H1 (cell line): ENCODE measurements around the gene CLPX. TPM values are rescaled to one million over a fixed set of nuclear protein-coding genes. Genes with fewer than 3 reads are reported as not detected.

ENCODE experiments used
- CTCF ChIA-PET: fragments of 300-600 bp; sonication (Branson Sonifier 250); formaldehyde crosslinking; loops from one replicate; lab custom pipeline; 2021; ENCODE audit not compliant: partially characterized antibody; lab: Charles Lee
- POLR2A ChIA-PET: fragments of 300-600 bp; sonication (Branson Sonifier 250); formaldehyde crosslinking; loops from one replicate; lab custom pipeline; 2021; ENCODE audit warnings: inconsistent platforms; ENCODE audit not compliant: partially characterized antibody; lab: Charles Lee
- DNase-seq, 2 experiments: peaks; one replicate each; pipeline versions ENCODE4 v3.0.0 to v3.0.0-alpha.2; 2010 to 2022; ENCODE audit warnings: low spot score in 2 of 2, low read depth in 1 of 2, mixed read lengths in 1 of 2
- FAIRE-seq: peaks from 2 replicates; lab custom pipeline; 2011; peaks lifted over from hg19 to GRCh38; lab: Jason Lieb, UNC
- H2AFZ ChIP-seq: 2 replicates; pipeline ENCODE4 v1.8.1; 2012; ENCODE audit warnings: low read length, inconsistent platforms
- H2AK5ac ChIP-seq: 2 replicates; pipeline ENCODE4 v1.6.1; 2013; ENCODE audit warnings: low read depth, low read length
- H2BK120ac ChIP-seq: replicated peaks from 2 replicates; pipeline ENCODE3; 2013; ENCODE audit warnings: low read depth, low read length, inconsistent platforms
- H2BK12ac ChIP-seq: 2 replicates; pipeline ENCODE4 v1.6.1; 2013; ENCODE audit warnings: low read depth, low read length
- H2BK15ac ChIP-seq: 2 replicates; pipeline ENCODE4 v1.6.1; 2013; ENCODE audit warnings: low read length
- H2BK20ac ChIP-seq: 2 replicates; pipeline ENCODE4 v1.6.1; 2013; ENCODE audit warnings: low read length
- H2BK5ac ChIP-seq: 2 replicates; pipeline ENCODE4 v1.6.1; 2013; ENCODE audit warnings: low read depth, low read length
- H3K14ac ChIP-seq: 2 replicates; pipeline ENCODE4 v1.6.1; 2013; ENCODE audit warnings: inconsistent platforms; ENCODE audit not compliant: insufficient read length
- H3K18ac ChIP-seq: 2 replicates; pipeline ENCODE4 v1.6.1; 2013; ENCODE audit warnings: low read length; ENCODE audit errors: extremely low read depth
- H3K23ac ChIP-seq: 2 replicates; pipeline ENCODE4 v1.6.1; 2013; ENCODE audit warnings: inconsistent platforms; ENCODE audit not compliant: insufficient read length
- H3K23me2 ChIP-seq: 2 replicates; pipeline ENCODE4 v1.6.1; 2013; ENCODE audit warnings: low read depth, low read length
- H3K27ac ChIP-seq: 2 replicates; pipeline ENCODE4 v1.6.1; 2011; ENCODE audit warnings: low read depth, low read length, inconsistent platforms
- H3K27me3 ChIP-seq, 4 experiments: replicated peaks in 1 of 4; 1 replicate in 1 of 4; 2 replicates in 3 of 4; pipeline versions ENCODE4 v1.6.1 to v1.8.1; 2011 to 2013; ENCODE audit warnings: low read length in 3 of 4, mild to moderate bottlenecking in 3 of 4, inconsistent platforms in 2 of 4, mixed read lengths in 2 of 4, moderate library complexity in 1 of 4; ENCODE audit not compliant: control insufficient read depth in 3 of 4, insufficient read depth in 3 of 4; ENCODE audit errors: extremely low read depth in 1 of 4
- H3K36me3 ChIP-seq, 4 experiments: 2 replicates each; pipeline versions ENCODE4 v1.6.1 to v1.8.1; 2011 to 2013; ENCODE audit warnings: mild to moderate bottlenecking in 4 of 4, low read length in 3 of 4, moderate library complexity in 2 of 4, control low read depth in 1 of 4, inconsistent platforms in 1 of 4; ENCODE audit not compliant: insufficient read depth in 4 of 4, control insufficient read depth in 2 of 4
- H3K4ac ChIP-seq: replicated peaks from 2 replicates; pipeline ENCODE3; 2013; ENCODE audit warnings: low read length, low read depth, mixed read lengths, inconsistent platforms; ENCODE audit not compliant: insufficient read length
- H3K4me1 ChIP-seq, 4 experiments: replicated peaks in 1 of 4; 1 replicate in 1 of 4; 2 replicates in 3 of 4; pipeline versions ENCODE4 v1.6.1 to v1.8.1; 2011 to 2013; ENCODE audit warnings: low read length in 3 of 4, inconsistent platforms in 2 of 4, mixed read lengths in 1 of 4; ENCODE audit not compliant: insufficient read depth in 4 of 4, control insufficient read depth in 3 of 4
- H3K4me2 ChIP-seq, 2 experiments: 2 replicates each; pipeline versions ENCODE4 v1.6.1 to v1.8.1; 2011 to 2013; ENCODE audit warnings: low read depth in 2 of 2, low read length in 2 of 2, control low read depth in 1 of 2, inconsistent platforms in 1 of 2, mild to moderate bottlenecking in 1 of 2; ENCODE audit not compliant: insufficient read depth in 1 of 2
- H3K4me3 ChIP-seq, 4 experiments: fragments of 200-600, 300-600 bp in 1 of 4; sonication (generic), shearing (Covaris generic), sonication (Bioruptor Twin) in 1 of 4; 2 replicates each; pipeline versions ENCODE4 v1.5.1 to v1.8.1; 2011 to 2016; ENCODE audit warnings: low read length in 4 of 4, low read depth in 3 of 4, control low read depth in 2 of 4, inconsistent platforms in 2 of 4, mild to moderate bottlenecking in 2 of 4, mixed read lengths in 1 of 4, moderate library complexity in 1 of 4; ENCODE audit not compliant: insufficient read depth in 2 of 4; ENCODE audit errors: extremely low read depth in 1 of 4
- H3K56ac ChIP-seq: replicated peaks from 2 replicates; pipeline ENCODE3; 2013; ENCODE audit warnings: low read depth, mild to moderate bottlenecking, mixed read lengths, low read length, inconsistent platforms; ENCODE audit not compliant: insufficient read length
- H3K79me1 ChIP-seq: 2 replicates; pipeline ENCODE4 v1.6.1; 2013; ENCODE audit warnings: low read depth, low read length, control low read depth
- H3K79me2 ChIP-seq, 2 experiments: 2 replicates each; pipeline versions ENCODE4 v1.6.1 to v1.8.1; 2012 to 2013; ENCODE audit warnings: low read length in 2 of 2, mild to moderate bottlenecking in 2 of 2, inconsistent platforms in 1 of 2; ENCODE audit not compliant: insufficient read depth in 2 of 2, control insufficient read depth in 1 of 2
- H3K9ac ChIP-seq, 4 experiments: replicated peaks in 1 of 4; 1 replicate in 1 of 4; 2 replicates in 3 of 4; pipeline versions ENCODE4 v1.6.1 to v1.8.1; 2011 to 2013; ENCODE audit warnings: low read depth in 3 of 4, low read length in 3 of 4, control low read depth in 2 of 4, mild to moderate bottlenecking in 2 of 4, moderate library complexity in 2 of 4, inconsistent platforms in 1 of 4; ENCODE audit errors: extremely low read depth in 1 of 4
- H3K9me3 ChIP-seq, 2 experiments: 2 replicates each; pipeline versions ENCODE4 v1.6.1 to v1.8.1; 2012 to 2013; ENCODE audit warnings: mild to moderate bottlenecking in 2 of 2, moderate library complexity in 2 of 2, control low read depth in 1 of 2, inconsistent platforms in 1 of 2, low read depth in 1 of 2, low read length in 1 of 2, mixed read lengths in 1 of 2; ENCODE audit not compliant: insufficient read depth in 2 of 2
- H4K20me1 ChIP-seq, 2 experiments: replicated peaks in 1 of 2; 2 replicates each; pipeline versions ENCODE3 to v1.8.1; 2011 to 2013; ENCODE audit warnings: inconsistent platforms in 2 of 2, low read length in 2 of 2, mild to moderate bottlenecking in 1 of 2; ENCODE audit not compliant: insufficient read depth in 2 of 2, control insufficient read depth in 1 of 2
- H4K5ac ChIP-seq: 2 replicates; pipeline ENCODE4 v1.6.1; 2013; ENCODE audit warnings: low read length, low read depth, mixed read lengths, inconsistent platforms; ENCODE audit not compliant: insufficient read length
- H4K8ac ChIP-seq: 2 replicates; pipeline ENCODE4 v1.8.0; 2013; ENCODE audit warnings: mild to moderate bottlenecking, moderate library complexity, low read length, inconsistent platforms; ENCODE audit not compliant: insufficient read depth; ENCODE audit errors: extremely low read depth
- H4K91ac ChIP-seq: replicated peaks from 2 replicates; pipeline ENCODE3; 2013; ENCODE audit warnings: low read length, mixed read lengths, inconsistent platforms; ENCODE audit not compliant: insufficient read length
- CHD1 ChIP-seq: IDR thresholded peaks from 2 replicates; pipeline ENCODE4 v1.6.1; 2012; ENCODE audit warnings: low read depth, low read length, improper control_type of control experiment
- CTCF ChIP-seq, 3 experiments: IDR thresholded peaks; 1 replicate in 2 of 3; 2 replicates in 1 of 3; pipeline versions ENCODE4 v1.5.1 to v1.6.1; 2011; ENCODE audit warnings: low read length in 3 of 3, mild to moderate bottlenecking in 3 of 3, inconsistent platforms in 2 of 3, low read depth in 1 of 3, moderate library complexity in 1 of 3; ENCODE audit not compliant: insufficient read depth in 1 of 3; ENCODE audit errors: control extremely low read depth in 1 of 3
- KDM1A ChIP-seq: fragments of 200-600, 300-600 bp; sonication (generic); IDR thresholded peaks from 2 replicates; pipeline ENCODE4 v1.7.1; 2016; ENCODE audit warnings: mild to moderate bottlenecking, low read length, borderline replicate concordance
- NRF1 ChIP-seq: IDR thresholded peaks from 2 replicates; pipeline ENCODE4 v1.6.1; 2011; ENCODE audit warnings: mild to moderate bottlenecking, low read depth, low read length, improper control_type of control experiment
- PHF8 ChIP-seq: fragments of 200-600 bp; sonication (generic); conservative IDR thresholded peaks from 2 replicates; pipeline ENCODE4 v1.7.1; 2012; ENCODE audit warnings: low read depth, mild to moderate bottlenecking, inconsistent platforms, low read length, moderate library complexity
- POLR2A ChIP-seq, 2 experiments: IDR thresholded peaks; 1 replicate in 1 of 2; 2 replicates in 1 of 2; pipeline ENCODE4 v1.6.1; 2011; ENCODE audit warnings: low read depth in 2 of 2, low read length in 2 of 2, mild to moderate bottlenecking in 2 of 2; ENCODE audit errors: control extremely low read depth in 1 of 2
- POLR2AphosphoS5 ChIP-seq: IDR thresholded peaks from 2 replicates; pipeline ENCODE4 v1.6.1; 2011; ENCODE audit warnings: low read depth, low read length
- SP4 ChIP-seq: IDR thresholded peaks from 2 replicates; pipeline ENCODE4 v1.6.1; 2012; ENCODE audit warnings: low read length, inconsistent platforms
- TCF12 ChIP-seq: IDR thresholded peaks from 2 replicates; pipeline ENCODE4 v1.6.1; 2011; ENCODE audit warnings: low read depth, mild to moderate bottlenecking, low read length
- WGBS, 2 experiments: shearing (Covaris generic) in 1 of 2; methylation state at CpG; one replicate each; pipeline versions ENCODE4 v1.1.6 to v1.1.7; 2013 to 2015; ENCODE audit warnings: low lambda C conversion rate in 2 of 2, mixed read lengths in 2 of 2, inconsistent platforms in 1 of 2, low coverage in 1 of 2, missing lambda C conversion rate in 1 of 2; ENCODE audit not compliant: insufficient replicate concordance in 2 of 2, insufficient coverage in 1 of 2, insufficient read length in 1 of 2; ENCODE audit errors: extremely low coverage in 1 of 2, missing lambda C conversion rate in 1 of 2; 5-methylcytosine and 5-hydroxymethylcytosine counted together
- polyA plus RNA-seq, 7 experiments: library from polyadenylated mRNA; depleted of rRNA in 3 of 7; stranded (reverse) in 5 of 7; unstranded in 2 of 7; fragments of >200 nt in 5 of 7; fragments of 200-250 nt in 2 of 7; gene quantifications; 1 replicate in 5 of 7; 2 replicates in 1 of 7; 4 replicates in 1 of 7; pipeline versions ENCODE4 v1.2.1 to v1.2.3, GENCODE V29; 2011 to 2013; ENCODE audit warnings: missing spikeins in 2 of 7, mixed read lengths in 2 of 7
- total RNA-seq: library from RNA; stranded (reverse); fragmentation: NEBNext Ultra II Directional; extraction: Animal tissue kit (Norgen Biotek cat#: 25700); gene quantifications from 2 replicates; pipeline ENCODE4 v1.2.1, GENCODE V29; 2021

The CLPX gene
- total and polyA plus RNA-seq, 2 of the 8 experiments (the other 6 are each of a cell fraction or from before 2014, with no cell fraction given) = 10.5 to 53.6 TPM

- peak overlapping the region; percentile 82 for H4K91ac ChIP-seq
- POLR2A ChIA-PET = interaction anchor here (0.8 to 2.0 kb wide), 13 partner anchors 8 to 203 kb away, joined by 3 to 10 read pairs (median 4); partner anchors contain the start of genes CLPX, PDCD7, RNU5B-1 and UBAP1L
- DNase-seq (peak in 1 of 2 experiments; percentile 84), FAIRE-seq (no peak)
- H3K27ac ChIP-seq = no peak overlapping the region
- peak overlapping the region; percentile 61 for H3K4ac ChIP-seq
- no peak overlapping the region for H2BK20ac ChIP-seq
- peaks cover 0 to 11% (median 5%) of the 10 kb centered on the region in 4 experiments; a peak in 3 of 7 replicates for H3K27me3 ChIP-seq
- H3K18ac ChIP-seq = peak overlapping the region; percentile 94
- CTCF ChIA-PET = interaction anchor here (0.6 to 9.6 kb wide), 29 partner anchors 9 to 301 kb away, joined by 3 to 259 read pairs (median 4); partner anchors contain the start of genes KBTBD13, RASL12 and UBAP1L
- H3K36me3 ChIP-seq = no peaks in the 10 kb centered on the region
- peak overlapping the region; percentile 36 to 67 (median 58) for H3K4me3 ChIP-seq
- H2AK5ac ChIP-seq = no peak overlapping the region
- H3K23me2 ChIP-seq = peaks cover 5% of the 10 kb centered on the region; the same call in 1 of the 2 replicates
- no peaks in the 10 kb centered on the region for H3K79me1 ChIP-seq
- H3K9ac ChIP-seq = peak overlapping the region in 2 of 4 experiments; percentile 20 to 23; a peak in 4 of 7 replicates
- H2BK12ac ChIP-seq = no peak overlapping the region
- H3K4me2 ChIP-seq = peak overlapping the region; percentile 72 to 98
- peak overlapping the region; percentile 57 for H4K5ac ChIP-seq
- peak overlapping the region; percentile 96 for H2AFZ ChIP-seq
- H4K8ac ChIP-seq = peak overlapping the region; percentile 71; the same call in 1 of the 2 replicates
- no peak overlapping the region for H2BK5ac ChIP-seq
- H3K9me3 ChIP-seq = no peaks in the 10 kb centered on the region
- no peaks in the 10 kb centered on the region for H3K79me2 ChIP-seq
- no peak overlapping the region for H2BK120ac ChIP-seq
- H2BK15ac ChIP-seq = peak overlapping the region; percentile 81; the same call in 1 of the 2 replicates
- peaks cover 0 to 2% (median 0%) of the 10 kb centered on the region in 4 experiments; a peak in 2 of 7 replicates for H3K4me1 ChIP-seq
- no peaks in the 10 kb centered on the region for H4K20me1 ChIP-seq
- no peak overlapping the region for H3K56ac ChIP-seq
- WGBS, 2 experiments = 10% methylated on average over 38 of the region's 75 CpGs; no CpG with 5 or more reads in 1 of the 2 experiments
- H3K14ac ChIP-seq = no peak overlapping the region
- H3K23ac ChIP-seq = no peak overlapping the region
- TF ChIP-seq POLR2AphosphoS5 (no peak), POLR2A (IDR thresholded peaks at IDR 0.05; ENCODE audit: control extremely low read depth in 1 of 2, low read depth in 2 of 2, low read length in 2 of 2) (peak in 1 of 2 experiments; percentile 39; a peak in 1 of 3 replicates), CHD1 (no peak), PHF8 (peak; percentile 18; the same call in 1 of the 2 replicates), KDM1A (no peak), TCF12 (no peak), SP4 (no peak), NRF1 (no peak), CTCF (IDR thresholded peaks at IDR 0.05; ENCODE audit: control extremely low read depth in 1 of 3, insufficient read depth in 1 of 3, low read depth in 1 of 3, low read length in 3 of 3) (no peak)
These were observed 83.0 kb downstream of the CLPX start for GRCh38 chr15:65101891-65102708.
